A204.1 (cell line): ENCODE results near the gene RBM20.

Experiments used
- FAIRE-seq: peaks from 2 replicates; lab custom pipeline; 2012; peaks lifted over from hg19 to GRCh38; lab: Jason Lieb, UNC

The RBM20 gene

DNA sequence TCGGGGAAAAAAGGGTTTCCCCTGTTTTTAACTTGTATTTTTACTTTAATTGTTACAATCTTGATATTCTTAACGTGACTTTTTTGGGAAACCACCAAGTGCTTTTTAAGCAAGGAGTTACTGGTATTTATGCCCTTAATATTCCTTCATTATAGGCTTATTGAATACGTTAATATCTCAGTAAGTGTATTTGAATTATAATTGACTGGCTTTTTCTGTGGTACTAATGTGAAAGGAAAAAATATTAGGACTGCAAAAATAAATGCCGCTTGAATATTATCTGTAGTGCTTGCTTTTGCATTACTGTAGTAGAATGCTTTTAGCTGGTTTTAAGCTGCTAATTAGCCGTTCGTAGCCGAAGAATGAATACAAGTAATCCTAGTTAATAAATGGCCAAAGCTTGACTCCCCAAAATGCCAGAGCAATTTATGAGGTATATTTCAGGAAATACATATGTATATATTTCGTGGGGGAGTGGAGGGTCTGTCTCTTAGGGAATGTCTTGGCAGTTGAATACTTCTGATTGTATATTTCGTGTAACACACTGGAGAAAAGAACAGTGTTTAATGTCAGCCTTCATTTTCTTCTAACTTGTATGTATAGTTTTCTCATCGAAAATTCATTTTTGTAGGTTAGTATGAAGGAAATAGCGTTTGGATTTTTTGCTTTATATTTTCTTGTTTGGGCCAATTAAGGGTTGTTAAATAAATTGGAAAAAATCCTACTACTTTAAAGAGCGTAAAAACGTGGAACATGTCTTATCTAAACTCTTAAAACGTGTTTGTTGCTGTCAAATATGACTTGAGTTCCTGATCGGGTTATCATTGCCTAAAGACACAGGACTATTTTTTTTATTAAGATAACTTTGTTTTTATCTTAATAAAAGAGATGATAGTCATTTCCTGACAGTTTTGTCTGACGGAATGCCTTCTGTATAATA, 229.1 kb downstream of the RBM20 start:
- peak; percentile 55 for FAIRE-seq

DNA sequence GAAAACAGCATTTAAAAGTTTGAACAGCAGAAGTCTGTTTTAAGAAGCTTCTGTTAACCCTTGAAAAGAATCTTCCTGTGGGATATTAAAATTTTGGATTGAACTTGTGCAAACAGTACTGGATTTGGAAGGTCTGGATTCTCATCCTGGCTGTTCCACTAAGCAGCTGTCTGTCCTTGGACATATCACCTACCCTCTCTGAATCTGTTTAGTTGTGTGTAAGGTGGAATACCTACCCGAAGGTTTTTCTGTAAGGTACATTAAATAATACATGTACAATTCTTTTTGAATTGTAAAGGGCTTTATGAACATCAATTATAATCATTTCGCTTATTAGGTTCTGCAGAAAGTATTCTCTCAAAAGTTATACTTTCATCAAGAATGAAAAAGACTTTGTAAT, 229.8 kb downstream of the RBM20 start:
- no peak for FAIRE-seq

DNA sequence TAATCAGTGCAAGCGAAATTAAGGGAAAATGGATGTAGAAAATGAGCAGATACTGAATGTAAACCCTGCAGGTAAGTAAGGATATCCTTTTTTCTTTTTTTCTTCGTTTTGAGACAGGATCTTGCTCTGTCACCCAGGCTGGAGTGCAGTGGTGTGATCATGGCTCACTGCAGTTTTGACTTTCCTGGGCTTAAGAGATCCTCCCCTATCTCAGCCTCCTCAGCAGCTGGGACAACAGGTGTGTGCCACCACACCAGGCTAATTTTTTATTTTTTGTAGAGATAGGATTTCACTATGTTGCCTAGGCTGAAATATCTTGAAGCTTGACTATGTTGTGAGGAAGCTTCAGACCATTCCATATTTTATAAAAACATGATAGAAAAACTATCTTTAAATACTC, 231.9 kb downstream of the RBM20 start:
- FAIRE-seq, result no peak

DNA sequence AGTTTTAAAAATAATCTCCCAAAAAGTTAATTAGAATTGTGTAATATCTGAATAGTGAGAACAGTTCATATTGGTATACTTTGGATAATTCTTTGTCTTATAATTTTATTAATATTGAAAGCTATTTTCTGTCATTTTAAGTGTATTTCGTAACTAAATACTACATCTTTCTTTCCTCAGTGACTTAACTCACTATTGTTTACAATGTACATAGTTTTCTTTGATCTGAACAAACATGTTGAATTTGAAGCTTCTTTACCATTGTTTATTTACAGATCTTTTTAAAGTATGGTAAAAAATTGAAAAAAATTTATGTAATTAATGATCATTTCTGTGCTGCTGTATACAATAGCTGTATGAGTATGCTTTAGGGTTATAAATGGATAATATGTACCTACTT, 232.7 kb downstream of the RBM20 start:
- FAIRE-seq, result peak; percentile 74

DNA sequence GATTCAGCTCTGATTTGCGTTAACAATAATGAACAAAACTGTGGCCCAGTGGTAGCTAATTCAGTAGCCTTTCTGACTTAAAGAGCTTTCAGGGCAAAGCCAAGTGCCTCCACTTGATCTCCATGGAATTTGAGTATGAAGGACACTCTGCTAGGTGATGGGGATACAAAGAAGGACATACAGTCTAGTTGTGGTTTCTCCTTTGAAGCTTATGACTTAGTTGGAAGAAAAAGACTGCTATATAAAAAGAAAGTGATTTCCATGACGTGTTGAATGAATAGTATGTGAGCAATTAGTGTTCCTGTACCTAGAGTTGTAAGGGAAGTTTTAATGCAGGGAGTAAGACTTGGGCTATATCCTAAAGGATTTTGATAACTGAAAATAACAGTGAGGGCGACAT, 235.9 kb downstream of the RBM20 start:
- no peak for FAIRE-seq

DNA sequence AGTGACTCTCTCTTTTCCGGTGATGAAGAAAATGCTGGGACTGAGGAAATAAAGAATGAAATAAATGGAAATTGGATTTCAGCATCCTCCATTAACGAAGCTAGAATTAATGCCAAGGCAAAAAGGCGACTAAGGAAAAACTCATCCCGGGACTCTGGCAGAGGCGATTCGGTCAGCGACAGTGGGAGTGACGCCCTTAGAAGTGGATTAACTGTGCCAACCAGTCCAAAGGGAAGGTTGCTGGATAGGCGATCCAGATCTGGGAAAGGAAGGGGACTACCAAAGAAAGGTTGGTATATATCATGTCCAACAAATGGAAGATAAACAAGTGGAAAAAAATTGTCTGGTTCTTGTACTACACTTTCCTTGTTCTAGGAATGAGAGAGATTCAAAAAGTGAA, 237.1 kb downstream of the RBM20 start:
- no peak for FAIRE-seq

DNA sequence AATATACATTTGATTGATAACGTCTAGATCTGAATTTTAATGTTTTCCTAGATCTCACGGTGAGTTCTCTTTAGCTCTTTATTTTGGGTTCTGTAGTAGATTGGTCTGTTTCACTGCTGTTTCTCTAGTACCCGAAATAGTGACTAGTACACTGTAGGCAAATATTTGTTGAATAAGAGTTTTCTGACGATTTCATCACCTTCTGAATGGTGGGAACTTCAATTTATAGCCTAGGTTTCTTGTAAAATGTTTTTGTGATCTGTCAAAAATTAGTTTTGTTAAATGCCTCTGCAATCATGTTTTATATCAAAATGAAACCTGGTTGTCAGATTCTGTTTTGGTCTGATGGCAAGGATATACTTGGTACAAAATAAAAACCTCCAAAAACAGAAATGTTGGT, 237.8 kb downstream of the RBM20 start:
- FAIRE-seq, result no peak

DNA sequence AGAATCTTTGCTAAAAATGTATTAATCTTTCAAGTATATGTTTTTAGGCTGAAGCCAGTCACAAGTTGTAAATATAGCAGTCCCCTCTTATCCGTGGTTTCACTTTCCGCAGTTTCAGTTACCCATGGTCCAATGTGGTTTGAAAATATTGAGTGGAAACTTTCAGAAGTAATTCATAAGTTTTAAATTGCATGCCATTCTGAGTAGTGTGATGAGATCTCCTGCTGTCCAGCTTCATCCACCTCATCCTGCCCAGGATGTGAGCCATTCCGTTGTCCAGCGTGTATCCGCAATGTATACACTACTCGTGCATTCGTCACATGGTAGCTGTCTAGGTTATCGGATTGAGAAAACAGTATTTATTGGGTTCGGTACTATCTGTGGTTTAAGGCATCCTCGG, 239.8 kb downstream of the RBM20 start:
- peak; percentile 92 for FAIRE-seq

DNA sequence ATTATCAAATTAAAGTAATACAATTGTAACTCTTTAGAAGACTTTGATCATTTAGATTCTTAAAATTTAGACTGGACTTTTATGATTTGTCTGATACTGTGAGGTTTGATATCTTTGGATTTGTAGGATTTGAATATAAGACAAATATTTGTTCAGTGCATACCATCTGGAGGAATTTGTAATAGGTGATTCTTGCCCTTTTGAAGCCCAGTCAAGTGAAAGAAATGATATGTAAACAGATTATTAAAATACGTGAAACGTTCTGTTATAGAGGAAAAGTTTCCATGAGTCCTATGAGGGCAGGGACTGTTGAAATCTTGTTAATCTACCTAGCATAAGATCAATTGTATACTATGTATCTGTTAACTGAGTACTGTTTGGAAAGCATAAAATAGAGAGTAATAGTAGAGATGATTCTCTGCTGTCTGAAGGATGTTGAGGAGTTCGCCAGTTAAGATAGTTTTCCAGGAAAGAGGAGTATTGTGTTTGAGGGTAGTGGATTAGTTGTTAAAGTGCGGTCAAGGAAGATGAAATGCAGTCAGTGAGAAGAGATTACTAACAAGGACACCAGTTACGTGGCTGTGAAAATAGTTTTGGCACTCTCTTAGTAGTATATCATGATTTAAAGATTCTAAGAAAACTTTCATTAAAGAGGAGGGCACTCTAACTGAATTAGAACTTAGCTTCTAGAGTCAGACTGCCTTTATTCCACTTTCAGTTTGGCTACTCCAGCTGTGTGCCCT, 242.0 kb downstream of the RBM20 start:
- FAIRE-seq, result peak; percentile 54

DNA sequence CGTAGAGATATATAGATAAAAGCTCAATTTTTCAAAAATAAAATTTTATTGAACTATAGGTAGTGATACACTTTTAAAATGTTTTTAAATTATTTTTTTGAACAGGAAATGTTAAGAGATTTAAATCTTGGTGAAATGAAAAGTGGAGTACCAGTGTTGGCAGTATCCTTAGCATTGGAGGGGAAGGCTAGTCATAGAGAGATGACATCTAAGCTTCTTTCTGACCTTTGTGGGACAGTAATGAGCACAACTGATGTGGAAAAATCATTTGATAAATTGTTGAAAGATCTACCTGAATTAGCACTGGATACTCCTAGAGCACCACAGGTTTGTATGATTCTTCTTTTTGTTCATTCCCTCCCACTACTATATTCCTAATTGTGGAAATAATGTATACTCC, 243.4 kb downstream of the RBM20 start:
- FAIRE-seq, result no peak
